GM12873 (cell line): ENCODE measurements around the gene LRFN4.

Experiments
- CTCF ChIP-seq: IDR thresholded peaks from 2 replicates; pipeline ENCODE4 v1.5.1; 2012; ENCODE audit warnings: low read depth, mild to moderate bottlenecking, moderate library complexity, low read length, control low read depth; ENCODE audit not compliant: insufficient read depth; ENCODE audit errors: missing control alignments

The LRFN4 gene

DNA sequence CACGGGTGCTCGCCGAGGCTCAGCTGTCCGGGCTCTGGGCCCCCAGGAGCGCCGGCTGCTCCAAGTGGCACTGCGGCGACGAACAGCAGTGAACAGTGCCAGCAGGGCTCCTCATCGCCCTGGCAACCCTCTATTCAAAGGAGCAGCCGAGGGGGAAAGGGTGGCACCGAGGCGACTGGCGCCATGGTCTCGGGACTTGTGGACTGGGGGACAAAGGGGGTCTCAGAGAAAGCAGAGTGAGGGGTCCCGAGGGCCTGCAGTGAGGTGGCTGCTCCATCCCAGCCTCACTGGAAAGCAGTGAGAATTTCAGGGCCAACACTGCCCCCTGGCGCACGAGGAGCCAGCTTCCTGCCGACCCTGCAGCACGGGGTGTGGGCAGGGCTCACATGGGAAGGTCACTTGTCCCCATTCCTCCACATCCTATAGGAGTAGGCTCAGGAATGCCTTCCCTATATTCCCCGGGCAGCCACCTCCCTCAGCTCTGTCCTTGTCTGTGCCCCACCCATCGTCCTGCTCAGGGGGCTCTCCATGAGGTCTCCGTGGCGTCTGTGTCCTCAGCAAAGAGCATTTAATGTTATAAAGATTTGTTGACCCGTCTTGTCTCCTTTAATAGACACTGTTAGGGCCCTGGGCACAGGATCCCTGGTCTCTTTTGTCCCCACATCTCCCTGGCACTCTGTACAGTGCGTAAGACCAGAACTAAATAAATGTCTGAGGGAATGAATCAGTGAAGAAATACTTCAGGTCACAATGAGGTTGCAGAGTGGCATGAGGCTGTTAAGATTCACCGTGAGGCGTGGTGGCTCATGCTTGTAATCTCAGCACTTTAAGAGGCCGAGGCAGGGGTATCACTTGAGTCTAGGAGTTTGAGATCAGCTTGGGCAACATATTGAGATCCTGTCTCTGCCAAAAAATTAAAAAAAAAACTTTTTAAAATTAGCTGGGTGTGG lies 26.4 kb downstream of the LRFN4 start:
- TF ChIP-seq CTCF: peak; percentile 89

DNA sequence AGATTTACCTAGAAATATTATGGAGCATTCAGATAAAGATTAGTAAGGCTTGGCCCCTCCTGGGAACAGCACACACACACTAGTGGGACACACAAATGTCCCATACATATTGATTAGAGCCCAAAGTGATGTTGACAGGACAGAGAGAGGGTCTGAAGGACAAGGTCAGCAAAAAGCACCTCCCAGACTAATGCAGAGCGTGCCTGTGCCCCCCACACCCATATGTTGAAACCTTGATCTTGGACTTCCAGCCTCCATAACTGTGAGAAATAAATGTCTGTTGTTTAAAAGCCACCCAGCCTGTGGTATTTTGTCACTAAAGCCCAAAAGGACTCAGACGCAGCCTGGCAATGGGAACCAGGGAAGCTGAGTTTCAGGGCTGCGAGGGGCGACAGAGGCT lies 27.6 kb downstream of the LRFN4 start:
- TF ChIP-seq CTCF: no peak

DNA sequence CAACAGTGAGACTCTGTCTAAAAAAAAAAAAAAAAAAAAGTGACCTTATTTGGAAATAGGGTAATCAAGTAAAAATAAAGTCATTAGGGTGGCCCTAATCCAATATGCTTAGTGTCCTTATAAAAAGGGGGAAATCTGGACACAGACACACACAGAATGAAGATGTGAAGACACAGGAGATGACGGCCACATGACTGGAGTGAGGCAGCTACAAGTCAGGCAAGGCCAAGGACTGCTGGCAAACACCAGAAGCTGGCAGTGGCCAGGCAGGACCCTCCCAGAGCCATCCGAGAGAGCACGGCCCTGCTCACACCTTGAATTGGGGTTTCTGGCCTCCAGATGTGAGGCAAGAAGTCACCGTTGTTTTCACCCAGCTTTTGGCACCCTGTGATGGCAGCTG lies 28.6 kb downstream of the LRFN4 start:
- no peak for TF ChIP-seq CTCF

DNA sequence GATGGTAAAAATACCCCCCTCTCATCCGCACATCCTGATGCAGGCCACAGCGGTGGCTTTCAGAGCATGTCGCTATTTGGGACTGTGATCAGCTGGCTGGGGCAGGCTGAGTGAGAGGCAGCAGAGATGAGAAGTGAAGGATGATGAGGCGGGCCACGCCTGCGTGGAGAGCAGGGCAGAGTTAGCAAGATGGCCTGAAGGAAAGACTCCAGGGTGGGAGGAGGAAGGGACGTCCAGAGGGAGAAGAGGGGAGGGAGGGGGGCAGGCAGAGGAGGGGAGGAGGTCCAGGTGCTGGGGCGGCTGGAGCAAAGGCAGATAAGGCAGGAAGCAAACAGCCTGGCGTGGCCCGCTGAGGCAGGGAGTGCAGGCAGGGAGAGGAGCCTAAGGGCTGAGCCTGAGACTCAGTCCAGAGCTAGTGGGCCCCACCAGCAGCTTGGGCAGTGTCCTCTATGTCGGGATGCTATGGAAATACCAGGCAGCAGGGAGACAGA lies 29.1 kb downstream of the LRFN4 start:
- no peak for TF ChIP-seq CTCF

DNA sequence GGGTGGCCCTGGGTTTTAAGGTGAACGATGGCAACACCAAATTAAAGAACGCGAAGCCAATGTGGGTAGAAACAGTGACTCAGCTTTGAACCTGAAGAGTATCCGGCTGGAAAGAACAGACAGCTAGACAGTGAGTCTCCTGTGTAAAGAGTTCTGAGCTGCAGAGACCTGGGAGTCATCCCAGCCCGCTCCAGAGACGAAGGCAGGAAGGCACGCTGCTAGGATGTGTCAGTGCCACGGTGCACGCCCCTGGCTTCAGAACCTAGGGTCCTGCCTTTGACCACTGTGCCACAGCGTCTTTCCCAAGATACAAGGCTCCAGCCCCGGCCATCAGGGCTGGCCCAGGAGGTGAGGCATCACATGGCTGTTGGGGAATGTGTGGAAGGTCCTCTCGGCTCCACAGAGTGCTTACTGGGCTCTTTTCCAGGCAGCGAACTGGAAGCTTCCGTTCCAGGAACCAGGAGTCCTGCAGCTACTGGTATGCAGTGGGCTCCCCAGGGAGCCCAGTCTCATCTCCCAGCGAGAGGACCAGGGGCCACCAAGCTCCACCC lies 29.9 kb downstream of the LRFN4 start:
- no peak for TF ChIP-seq CTCF

GRCh38 chr11:66887526-66887925 lies 30.7 kb downstream of the LRFN4 start:
- no peak for TF ChIP-seq CTCF

DNA sequence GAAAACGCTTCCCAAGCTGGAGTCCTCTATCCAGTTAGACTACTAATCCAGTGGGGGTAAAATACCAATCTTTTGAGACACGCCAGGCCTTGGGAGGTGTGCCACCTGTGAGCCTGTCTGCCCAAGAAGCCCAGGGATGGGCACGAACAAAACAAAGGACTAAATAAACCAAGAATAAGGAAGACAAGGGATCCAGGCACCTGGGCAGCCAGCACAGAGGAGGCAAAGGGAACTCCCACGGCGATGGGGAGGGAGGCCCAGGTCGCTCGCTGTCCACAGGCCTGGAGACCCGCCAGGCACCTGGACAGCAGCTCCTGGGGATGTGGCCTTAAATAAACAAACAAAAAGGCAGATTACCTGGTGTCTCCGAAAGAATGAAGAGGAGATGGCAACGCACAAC lies 31.4 kb downstream of the LRFN4 start:
- TF ChIP-seq CTCF: no peak
